GM21528 (cell line): ENCODE data around the gene GRID1.

ENCODE experiments used
- ATAC-seq: cut with Tn5 transposase; IDR thresholded peaks from one replicate; pipeline ENCODE4 v1.9.1; 2021; ENCODE audit warnings: mild to moderate bottlenecking, moderate library complexity; ENCODE audit not compliant: unreplicated experiment, low FRiP score

GRID1 gene

DNA sequence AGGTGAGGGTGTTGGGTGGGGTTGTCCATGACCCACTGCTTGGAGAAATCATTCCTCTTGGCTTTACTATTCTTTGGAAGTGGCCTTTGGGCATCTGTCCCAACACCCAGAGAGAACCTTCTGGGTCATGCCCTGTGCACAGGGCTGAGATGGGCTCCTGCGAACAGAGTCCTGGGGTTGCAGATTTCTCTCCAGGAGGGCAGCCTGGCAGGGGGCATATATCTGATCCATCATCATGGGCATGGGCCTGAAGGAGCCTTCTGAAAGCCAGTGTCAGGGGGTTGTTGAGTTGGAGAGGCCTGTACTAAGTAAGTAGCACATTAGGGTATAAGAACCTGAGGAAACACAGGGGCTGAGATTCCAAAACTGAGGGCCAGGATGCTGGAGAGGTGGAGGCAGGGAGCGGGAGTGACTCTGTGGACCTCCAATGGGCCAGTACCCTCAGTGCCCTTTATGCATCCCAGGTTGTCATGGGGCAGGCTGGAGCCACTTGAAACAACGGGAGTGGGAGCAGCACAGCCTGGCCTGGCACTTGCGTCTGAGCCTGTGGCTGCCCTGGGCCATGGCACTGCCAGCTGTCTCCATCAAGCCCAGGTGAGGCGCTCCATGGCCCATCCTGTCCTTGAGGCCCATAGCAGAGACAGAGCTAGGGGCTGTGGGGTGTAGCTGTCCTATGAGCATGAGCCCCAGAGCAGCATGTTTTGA is 203.7 kb downstream of the GRID1 start:
- ATAC-seq = no peak

DNA sequence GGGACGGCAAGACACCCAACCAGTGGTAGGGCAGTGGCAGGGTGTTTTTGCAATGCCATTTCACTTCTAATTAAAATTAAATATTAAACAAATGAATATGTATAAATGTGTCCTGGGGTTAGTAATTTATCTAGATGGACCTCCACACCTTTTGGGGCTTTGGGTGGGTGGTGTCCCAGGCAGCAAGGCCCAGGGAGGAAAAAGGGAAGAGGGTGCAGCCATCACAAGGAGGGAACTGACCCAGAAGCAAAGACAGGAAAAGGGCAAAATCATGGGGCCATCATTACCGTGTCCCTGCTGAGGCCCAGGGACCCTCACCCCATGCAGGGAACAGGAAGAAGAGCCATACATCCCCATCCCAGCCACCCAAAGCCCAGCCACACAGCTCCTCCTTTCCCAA is 204.6 kb downstream of the GRID1 start:
- ATAC-seq = no peak

DNA sequence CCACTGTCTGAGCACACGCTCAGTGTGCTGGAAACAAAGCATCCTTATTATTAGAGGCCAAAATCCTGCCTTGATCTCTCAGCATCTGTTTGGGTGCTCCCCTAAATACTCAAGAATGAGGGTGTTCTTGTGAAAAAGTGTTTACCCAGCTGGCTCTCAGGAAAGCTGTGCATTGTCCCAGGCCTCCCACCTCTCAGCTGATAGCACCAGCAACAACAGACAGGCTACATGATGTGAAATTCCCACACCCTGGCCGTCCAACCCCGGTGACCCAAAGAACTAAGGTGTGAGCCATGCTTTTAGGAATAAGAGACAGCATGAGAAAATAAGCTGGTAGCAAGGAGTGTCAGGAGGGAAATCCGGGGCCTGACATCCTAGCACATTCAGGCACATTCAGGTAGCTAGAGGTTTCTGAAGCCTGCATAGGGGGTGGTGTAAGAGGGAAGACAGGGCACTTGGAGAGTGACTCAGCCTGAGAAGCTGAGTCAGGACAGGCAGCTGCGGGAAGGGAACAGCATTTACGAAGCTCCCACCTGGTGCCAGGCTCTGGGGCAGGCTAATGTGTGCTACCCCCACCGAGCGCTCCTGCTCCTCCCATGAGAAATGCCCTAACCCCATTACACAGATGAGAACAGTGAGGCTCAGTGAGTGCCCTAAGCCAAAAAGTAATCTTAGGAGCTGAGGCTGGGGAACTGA is 205.6 kb downstream of the GRID1 start:
- no peak for ATAC-seq

DNA sequence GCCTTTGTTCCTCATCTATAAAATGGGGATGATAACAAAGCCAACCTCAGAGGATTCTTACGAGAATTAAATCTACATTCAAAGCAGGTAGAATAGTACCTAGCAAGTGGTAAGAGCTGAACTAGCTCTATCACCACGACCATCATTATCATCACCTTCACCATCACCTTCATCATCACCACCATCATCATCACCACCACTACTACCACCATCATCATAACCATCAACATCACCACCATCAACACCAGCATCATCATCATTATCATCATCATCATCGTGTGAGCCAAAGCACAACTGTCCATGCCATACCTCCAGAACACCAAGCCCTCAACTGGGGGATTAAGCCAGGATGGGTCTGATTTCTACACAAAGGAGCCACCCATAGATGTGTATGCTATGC is 206.8 kb downstream of the GRID1 start:
- no peak for ATAC-seq

DNA sequence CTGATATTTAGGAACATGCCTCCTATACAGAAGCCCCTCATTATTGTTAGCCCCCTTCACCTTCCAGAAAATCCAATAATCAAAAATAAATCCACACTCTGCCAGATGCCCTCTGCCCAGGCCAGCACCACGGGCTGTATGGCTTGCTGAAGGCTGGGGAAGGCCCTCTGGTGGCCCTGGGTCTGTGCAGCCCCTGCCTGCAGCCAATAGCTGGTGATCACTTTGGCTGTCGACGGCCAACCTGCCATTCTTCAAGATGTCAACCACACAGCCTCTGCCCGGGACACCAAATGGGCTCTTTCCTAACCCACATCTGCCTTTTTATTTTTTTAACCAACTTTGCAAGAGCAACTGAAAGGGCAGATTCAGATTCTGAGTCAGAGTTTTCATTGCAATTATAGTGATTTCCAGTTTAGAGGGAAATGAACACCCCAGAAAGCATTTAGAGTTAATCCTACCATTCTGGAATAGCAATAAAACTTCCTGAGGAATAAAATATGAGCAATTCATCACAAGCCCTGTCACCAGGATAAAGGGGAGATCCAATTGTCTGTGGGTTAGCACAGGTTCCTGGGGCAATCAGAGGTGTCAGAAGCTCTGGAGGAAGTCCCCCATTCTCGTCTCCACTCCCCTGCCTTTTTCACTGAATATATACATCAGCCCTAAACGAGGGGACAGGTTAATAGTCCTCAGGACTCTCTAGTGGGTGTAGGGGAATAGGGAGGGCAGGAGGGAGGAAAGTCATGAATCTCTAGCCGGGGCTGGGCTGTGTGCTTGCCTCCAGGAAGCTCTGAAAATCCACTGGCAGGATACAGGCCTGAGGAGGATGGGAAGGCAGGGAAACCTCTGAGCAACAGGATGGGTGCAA is 211.3 kb downstream of the GRID1 start:
- ATAC-seq = no peak

DNA sequence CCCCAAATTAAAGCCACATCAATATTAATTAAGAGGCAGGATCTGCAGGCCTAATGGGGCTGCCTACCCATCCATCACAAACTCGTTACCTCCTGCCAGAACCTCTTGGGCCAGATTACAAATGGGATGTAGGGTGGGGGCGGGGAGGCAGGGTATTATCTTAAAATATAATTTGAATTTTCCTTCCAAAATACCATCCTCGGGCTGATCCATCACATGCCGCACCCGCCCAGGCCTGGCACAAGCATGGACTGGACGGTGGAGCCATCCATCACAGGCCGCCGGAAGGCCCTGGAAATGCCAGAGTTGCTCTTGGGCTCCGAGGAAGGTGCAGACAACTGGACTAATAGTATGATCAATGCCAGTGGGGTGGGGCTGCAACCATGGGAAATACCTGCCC is 212.8 kb downstream of the GRID1 start:
- no peak for ATAC-seq

DNA sequence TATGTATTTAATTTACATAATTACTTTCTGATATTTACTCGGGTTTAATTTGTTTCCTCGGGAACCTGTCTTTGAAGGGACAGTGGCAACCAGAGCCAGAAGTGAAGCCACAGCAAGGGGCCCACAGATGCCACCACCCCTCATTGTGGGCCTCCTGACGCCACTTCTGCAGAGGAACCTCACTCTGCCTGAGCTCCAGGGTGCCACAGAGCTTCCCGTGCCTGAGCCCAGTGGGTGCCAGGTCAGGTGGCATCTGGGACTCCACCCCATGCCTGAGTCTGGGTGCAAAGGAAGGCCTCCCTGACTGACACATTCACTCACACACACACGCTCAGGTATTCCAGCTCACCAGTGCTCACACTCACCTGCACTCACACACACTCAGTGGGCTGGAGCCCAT is 213.7 kb downstream of the GRID1 start:
- no peak for ATAC-seq

DNA sequence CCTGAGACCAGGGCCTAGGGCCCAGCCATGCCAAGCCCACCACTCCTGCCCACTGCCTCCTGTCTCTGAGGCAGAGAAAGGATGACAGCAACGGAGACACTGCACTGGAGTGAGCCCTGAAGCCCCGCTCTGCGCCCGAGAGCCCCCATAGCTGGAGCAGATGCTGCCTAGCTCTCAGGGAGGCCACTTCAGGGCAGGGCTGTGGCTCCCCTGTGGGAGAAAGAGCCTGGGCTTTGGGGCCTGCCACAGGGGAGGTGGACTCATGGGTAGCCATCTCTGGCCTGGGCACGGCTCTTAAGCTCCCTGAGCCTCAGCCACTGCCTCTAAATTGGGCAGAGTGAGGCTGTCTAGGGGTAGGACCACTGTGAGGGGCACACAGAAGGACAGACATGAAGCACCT is 214.2 kb downstream of the GRID1 start:
- no peak for ATAC-seq

DNA sequence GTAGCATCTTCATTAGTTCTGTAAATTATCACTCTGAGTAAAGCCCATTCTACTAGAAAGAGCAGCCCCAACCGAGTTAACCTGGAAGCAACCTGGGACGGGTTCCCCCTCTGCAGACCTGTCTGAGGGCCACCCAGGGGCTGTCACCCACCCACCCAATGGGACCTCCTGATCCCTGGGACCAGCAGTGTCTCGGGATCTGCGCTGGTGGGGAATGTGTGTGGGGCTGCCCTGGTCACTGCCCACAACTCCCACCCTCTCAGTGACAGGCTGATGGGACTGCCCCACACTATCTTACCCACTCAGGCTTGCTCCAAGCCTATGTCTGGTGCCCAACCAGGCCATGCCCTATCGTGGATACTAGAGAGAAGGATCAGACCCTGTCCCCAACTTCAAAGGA is 215.0 kb downstream of the GRID1 start:
- ATAC-seq = no peak

DNA sequence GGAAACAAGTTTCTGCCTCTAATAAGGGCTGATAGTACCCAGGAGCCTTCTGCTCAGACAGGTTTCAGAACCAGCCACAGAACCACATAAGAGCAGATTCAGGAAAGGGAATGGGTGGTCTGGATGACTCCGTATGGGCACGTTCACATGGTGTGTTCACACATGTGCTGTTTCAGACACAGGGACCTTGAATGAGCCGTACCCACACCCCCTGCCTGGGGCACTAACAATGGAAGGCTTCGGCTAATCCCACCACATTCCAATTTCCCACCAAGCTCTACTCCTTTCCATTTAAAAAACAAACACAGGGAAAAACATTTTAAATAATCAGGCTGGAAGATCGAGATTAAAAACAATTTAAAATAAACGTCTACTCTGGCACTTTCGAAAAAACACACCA is 217.3 kb downstream of the GRID1 start:
- ATAC-seq = no peak

DNA sequence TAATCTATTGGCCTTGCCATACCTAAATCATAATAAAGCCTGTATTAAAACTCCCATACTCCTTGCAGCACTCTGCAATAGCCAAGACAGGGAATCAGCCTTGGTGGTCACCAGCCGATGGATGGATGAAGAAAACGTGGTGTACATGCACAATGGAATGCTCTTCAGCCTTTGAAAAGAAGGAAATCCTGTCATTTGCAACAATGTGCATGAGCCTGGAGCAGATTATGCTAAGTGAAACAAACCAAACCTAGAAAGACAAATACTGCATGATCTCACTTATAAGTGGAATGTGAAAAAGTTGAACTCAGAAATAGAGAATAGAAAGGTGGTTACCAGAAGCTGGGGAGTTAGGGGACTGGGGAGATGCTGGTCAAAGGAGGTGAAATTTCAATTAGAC is 218.5 kb downstream of the GRID1 start:
- no peak for ATAC-seq

DNA sequence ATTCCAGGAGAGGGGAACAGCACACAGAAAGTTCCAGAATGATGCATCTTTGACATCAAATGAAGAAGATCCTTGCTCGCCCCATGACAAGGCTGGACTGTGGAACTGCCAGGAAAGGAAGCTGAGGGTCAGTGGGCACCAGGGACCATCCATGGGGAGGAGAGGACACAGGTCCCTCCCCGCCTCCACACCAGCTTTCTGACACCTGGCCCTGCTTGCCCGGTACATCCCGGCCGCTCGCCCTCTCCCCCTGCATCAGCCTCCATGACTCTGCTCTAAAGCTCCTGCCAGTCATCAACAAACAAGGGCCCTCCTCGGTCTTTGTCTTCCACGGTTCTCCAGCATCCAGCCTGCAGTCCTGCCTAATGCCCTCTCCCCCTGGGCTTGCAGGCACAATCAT is 222.3 kb downstream of the GRID1 start:
- ATAC-seq = no peak

DNA sequence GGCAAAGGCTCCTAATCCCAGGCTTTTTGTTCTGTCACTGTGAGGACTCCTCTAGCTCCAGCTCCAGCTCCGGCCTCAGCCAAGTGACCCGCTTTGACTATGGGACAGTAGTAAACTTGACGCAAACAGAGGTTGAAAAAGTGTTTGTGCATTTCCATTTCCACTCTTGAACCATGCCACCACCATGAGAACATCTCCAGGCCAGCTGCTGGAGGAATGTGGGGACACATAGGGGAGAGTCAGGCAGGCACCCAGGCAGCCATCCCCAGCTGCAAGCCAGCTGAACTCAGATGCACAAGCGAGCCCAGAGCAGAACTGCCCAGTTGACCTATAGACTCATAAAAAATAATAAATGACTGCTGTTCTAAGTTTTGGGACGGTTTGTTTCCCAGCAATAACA is 224.7 kb downstream of the GRID1 start:
- no peak for ATAC-seq

DNA sequence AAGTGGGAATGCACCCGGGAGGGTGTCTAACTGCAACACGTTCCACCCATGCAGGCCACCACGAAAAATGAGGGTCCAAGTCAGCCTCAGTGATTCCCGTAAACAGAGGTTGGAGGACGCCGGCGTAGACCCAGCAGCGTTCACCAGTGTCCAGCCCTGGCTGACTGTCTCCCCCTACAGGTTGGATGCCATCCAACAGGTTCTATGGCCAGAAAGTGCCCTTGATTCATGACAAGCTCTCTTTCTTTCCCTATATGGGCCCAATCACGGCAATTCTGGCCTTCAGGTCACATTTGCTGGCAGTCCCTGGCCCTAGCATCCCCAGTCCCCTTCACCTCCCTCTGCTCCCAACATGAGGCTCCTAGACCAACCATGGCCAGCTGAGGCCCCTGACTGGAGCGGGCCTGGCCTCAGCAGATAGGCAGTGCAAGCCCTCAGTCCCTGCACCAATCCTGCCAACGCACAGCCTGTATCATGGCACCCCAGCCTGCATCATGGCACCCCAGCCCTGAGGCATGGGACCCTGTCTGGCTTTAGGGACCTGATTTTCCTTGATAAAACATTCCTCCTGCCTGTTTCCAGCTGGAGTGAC is 227.4 kb downstream of the GRID1 start:
- ATAC-seq = no peak

DNA sequence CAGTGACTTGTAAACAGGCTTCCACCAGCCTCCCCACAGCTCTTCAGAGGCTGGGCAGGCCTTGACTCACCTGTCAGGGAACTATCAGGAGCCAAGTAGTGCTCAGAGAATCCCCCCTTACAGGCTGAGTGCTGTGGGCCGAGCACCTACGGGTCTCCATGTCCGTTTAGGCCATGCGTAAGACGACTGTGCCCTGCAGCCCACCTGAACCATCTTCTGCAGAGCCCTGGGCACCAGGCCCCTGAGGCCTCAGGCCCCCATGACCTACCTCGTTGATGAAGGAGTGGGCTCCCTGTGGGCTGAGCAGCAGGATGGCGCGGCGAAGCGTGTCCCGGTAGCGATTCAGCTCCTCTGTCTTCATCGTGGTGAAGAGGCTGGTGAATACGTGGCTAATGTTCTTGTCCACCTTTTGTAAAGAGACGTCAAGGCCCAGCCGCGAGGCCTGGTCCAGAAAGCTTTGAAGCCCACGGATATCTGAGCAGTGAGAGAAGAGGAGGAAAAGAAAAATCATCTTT is 228.0 kb downstream of the GRID1 start:
- no peak for ATAC-seq

DNA sequence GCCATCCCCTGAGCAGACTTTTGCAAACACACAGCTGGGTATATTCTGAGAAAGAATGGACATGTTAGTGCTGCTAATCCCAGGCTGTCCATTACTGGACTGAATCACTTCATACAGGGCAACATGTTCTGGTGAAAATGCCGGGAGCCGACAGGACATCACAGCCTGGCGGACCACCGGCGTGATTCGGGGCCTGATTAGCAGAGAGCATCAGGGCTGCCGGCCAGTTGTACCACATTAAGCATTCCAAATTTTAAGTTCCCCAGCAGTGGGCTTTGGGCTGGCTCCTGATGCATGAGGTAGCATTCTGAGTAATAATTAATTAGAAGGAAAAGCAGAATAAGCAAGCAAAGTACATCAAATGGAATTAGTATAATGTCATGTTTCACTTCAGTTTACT is 229.0 kb downstream of the GRID1 start:
- ATAC-seq = no peak

DNA sequence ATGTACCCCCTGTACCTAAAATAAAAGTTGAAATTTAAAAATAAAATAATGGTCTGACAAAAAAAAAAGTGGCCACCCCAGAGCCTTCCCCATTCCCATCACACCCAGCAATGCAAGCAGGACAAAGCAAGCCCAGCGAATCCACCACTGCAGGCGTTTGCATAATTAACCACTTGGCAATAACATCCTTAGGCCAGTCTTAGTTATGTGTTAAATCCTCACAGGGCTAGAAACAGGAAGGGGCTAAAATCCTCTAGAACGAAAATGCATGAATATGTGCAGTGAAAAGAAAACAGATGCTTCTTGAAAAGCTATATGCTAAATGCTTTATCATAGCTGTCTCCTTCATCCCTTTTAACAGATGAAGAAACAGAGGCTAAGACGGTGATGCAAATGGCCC is 229.7 kb downstream of the GRID1 start:
- ATAC-seq = no peak

DNA sequence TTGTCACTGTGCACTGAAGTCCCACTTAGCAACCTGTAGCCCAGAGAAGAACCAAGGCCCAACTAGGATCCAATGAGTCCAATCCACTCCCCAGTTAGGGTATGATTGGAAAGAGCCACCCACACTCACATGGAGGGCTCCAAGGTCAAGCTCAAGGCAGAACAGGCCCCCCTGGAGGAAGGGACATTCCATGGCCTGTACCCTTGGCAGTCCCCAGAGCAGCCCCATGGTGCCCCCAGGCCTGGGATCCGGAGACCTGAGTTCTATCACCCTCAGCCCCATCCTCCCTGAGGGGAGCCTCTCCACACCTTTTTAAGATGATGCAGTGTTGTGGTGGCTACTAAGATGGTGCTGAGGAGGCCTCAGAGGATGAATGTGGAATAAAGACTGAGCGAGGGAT is 231.4 kb downstream of the GRID1 start:
- ATAC-seq = no peak

DNA sequence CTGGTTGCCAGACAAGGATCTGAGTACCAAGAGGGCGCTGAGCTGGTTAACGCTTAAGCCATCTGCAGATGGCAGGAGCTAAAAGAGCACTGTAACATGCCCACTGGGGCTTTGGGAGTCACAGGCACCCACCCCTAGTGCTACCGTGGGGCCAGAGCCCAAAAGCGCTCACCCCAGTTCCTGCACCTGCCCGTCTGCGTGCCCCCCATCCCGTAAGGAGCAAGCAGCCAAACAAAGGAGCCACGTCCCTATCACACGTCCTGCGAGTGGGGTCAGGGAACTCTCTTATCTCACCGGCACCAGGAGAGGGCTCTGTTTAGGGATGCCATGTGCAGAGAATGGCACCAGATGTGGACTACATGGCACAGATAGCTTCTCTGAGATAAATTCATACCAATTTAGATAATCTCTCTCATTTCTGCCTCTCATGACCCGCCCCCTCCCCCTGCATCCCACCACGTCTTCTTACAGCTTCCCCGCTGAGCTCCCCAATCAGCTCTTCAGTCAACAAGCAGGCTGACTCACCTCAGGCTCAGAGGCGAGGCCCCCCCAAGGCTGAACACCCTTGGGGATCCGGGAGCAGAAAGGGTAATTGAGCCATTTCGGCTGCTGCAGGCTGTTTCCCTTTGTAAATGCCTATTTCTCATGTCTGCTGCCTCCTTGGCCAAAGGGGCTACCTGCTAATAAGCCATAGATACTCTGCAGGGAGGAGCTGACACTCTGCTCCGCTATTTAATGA is 235.7 kb downstream of the GRID1 start:
- no peak for ATAC-seq

DNA sequence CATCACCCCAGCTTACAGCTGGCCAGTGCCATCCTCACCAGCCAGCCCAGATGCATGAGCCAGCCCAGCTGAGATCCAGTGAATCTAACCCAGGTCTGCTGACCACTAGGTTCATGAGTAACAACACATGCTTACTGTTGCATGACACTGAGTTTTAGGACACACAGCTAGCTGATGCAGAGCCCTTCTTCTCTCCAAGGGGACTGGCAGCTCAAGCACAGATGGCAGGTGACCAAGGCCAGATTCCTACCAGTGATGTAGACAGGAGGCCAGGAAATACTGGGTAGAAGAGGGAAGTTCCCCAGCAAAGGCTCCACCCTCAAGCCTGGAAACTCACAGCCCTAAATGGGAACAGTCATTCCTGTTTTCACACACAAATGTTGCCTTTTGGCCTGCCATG is 236.6 kb downstream of the GRID1 start:
- ATAC-seq = no peak
